Activated CD8-positive, alpha-beta T cell treated with anti-CD3 and anti-CD28 coated beads for 36 hours (primary cell): ENCODE measurements around the gene IFNAR2. TPM values are rescaled to one million over a fixed set of nuclear protein-coding genes. Genes with fewer than 3 reads are reported as not detected.
"Not testable (repeated sequence)": the region's sequence is repeated elsewhere in the genome, so short reads cannot be mapped to it uniquely, and the experiment has no call there.

Experiments used
- ATAC-seq: fragments of 200-7000 bp; cut with Tn5 transposase; one replicate; pipeline ENCODE4 v1.10.0; 2021; ENCODE audit warnings: mild to moderate bottlenecking, moderate library complexity
- CTCF ChIA-PET: fragments of 350-600 bp; sonication (Branson Sonifier 250); formaldehyde crosslinking; loops from one replicate; lab custom pipeline; 2021; ENCODE audit warnings: antibody characterized with exemption; lab: Charles Lee
- POLR2A ChIA-PET: fragments of 350-600 bp; sonication (Branson Sonifier 250); formaldehyde crosslinking; loops from one replicate; lab custom pipeline; 2021; ENCODE audit warnings: antibody characterized with exemption; lab: Charles Lee
- DNase-seq: peaks from one replicate; pipeline ENCODE4 v3.0.0-alpha.2; 2020
- H3K27ac Mint-ChIP-seq: one replicate; pipeline ENCODE4 v1.8.0; 2021; ENCODE audit warnings: mild to moderate bottlenecking, mixed read lengths
- H3K27me3 Mint-ChIP-seq: one replicate; pipeline ENCODE4 v1.8.0; 2021; ENCODE audit warnings: mixed read lengths
- H3K36me3 Mint-ChIP-seq: one replicate; pipeline ENCODE4 v1.8.0; 2021; ENCODE audit warnings: low read depth, mixed read lengths
- H3K4me1 Mint-ChIP-seq: one replicate; pipeline ENCODE4 v1.8.0; 2021; ENCODE audit warnings: low read depth, mixed read lengths
- H3K4me3 Mint-ChIP-seq: one replicate; pipeline ENCODE4 v1.8.0; 2021; ENCODE audit warnings: mild to moderate bottlenecking, moderate library complexity, mixed read lengths
- H3K9me3 Mint-ChIP-seq: one replicate; pipeline ENCODE4 v1.8.0; 2021; ENCODE audit warnings: mixed read lengths
- intact Hi-C: fragments of 100-400 bp; cut with micrococcal nuclease; formaldehyde crosslinking; loops from one replicate; pipeline ENCODE4 v1.10.0; 2022
- total RNA-seq, 2 experiments: library from RNA; stranded (reverse); gene quantifications; one replicate each; pipeline ENCODE4 v1.2.3, GENCODE V29; 2021
- TF ChIP-seq, protein P1 (sequence below): fragments of 200-600 bp; IDR thresholded peaks from one replicate; pipeline ENCODE4 v1.8.0; 2022; ENCODE audit warnings: antibody characterized with exemption, mild to moderate bottlenecking

Gene IFNAR2
- total RNA-seq, 2 experiments from 2014 or later = 34.3 to 38.6 TPM

DNA sequence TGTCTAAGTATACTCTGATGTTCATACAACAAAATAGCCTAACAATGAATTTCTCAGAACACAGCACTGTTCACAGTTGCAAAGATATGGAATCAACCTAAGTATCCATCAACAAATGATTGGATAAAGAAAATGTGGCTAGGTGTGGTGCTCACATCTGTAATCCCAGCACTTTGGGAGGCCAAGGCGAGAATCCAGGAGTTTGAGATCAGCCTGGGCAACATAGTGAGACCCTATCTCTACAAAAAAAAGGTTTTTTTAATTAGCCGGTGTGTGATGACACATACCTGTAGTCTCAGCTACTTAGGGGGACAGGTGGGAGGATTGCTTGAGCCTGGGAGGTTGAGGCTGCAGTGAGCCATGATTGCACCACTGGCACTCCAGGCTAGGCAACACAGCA is 10.7 kb downstream of the IFNAR2 start:
- H3K27ac Mint-ChIP-seq = no peak overlapping the region
- intact Hi-C loops = no loop called here

DNA sequence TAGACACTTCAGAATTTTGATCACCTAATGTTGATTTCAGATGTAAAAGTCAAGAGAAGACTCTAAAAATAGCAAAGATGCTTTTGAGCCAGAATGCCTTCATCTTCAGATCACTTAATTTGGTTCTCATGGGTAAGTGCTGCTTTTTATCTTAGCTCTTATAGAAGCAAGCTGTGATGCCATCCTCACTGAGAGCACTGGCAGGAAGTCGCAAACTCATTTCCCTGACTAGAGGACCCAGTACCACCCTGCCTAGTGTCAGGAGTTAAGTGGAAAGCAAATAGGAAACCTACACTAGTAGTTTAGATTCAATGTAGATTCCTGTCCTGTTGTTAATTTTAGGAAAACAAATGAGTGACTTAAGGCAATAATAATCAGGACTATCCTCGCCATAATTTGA is 12.1 kb downstream of the IFNAR2 start:
- DNase-seq (no peak), ATAC-seq (no peak)
- H3K27ac Mint-ChIP-seq = peak overlapping the region; percentile 66
- no peaks in the 10 kb centered on the region for H3K27me3 Mint-ChIP-seq
- POLR2A ChIA-PET = interaction anchor here (1.0 to 1.4 kb wide), 2 partner anchors 7 to 15 kb away, joined by 3 read pairs; no protein-coding TSS in a partner anchor
- intact Hi-C loops = no loop called here
- H3K4me1 Mint-ChIP-seq = peaks cover 86% of the 10 kb centered on the region
- no peak overlapping the region for H3K4me3 Mint-ChIP-seq
- TF ChIP-seq, protein P1, sequence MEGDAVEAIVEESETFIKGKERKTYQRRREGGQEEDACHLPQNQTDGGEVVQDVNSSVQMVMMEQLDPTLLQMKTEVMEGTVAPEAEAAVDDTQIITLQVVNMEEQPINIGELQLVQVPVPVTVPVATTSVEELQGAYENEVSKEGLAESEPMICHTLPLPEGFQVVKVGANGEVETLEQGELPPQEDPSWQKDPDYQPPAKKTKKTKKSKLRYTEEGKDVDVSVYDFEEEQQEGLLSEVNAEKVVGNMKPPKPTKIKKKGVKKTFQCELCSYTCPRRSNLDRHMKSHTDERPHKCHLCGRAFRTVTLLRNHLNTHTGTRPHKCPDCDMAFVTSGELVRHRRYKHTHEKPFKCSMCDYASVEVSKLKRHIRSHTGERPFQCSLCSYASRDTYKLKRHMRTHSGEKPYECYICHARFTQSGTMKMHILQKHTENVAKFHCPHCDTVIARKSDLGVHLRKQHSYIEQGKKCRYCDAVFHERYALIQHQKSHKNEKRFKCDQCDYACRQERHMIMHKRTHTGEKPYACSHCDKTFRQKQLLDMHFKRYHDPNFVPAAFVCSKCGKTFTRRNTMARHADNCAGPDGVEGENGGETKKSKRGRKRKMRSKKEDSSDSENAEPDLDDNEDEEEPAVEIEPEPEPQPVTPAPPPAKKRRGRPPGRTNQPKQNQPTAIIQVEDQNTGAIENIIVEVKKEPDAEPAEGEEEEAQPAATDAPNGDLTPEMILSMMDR = no peak
- CTCF ChIA-PET = interaction anchor here (1.5 kb wide), 1 partner anchor 119 kb away, joined by 6 read pairs; no protein-coding TSS in a partner anchor
- H3K36me3 Mint-ChIP-seq = peaks cover 52% of the 10 kb centered on the region
- no peaks in the 10 kb centered on the region for H3K9me3 Mint-ChIP-seq

More for the DNA sequence above, 10.7 kb downstream of the IFNAR2 start:
- ATAC-seq = no peak
- no peaks in the 10 kb centered on the region for H3K9me3 Mint-ChIP-seq
- H3K4me1 Mint-ChIP-seq = peaks cover 82% of the 10 kb centered on the region
- DNase-seq = no peak
- H3K36me3 Mint-ChIP-seq = peaks cover 43% of the 10 kb centered on the region
- H3K4me3 Mint-ChIP-seq = no peak overlapping the region
- no peaks in the 10 kb centered on the region for H3K27me3 Mint-ChIP-seq
- POLR2A ChIA-PET = interaction anchor here (1.3 kb wide), 1 partner anchor 14 kb away, joined by 3 read pairs; no protein-coding TSS in a partner anchor
- CTCF ChIA-PET = interaction anchor here (0.6 to 1.5 kb wide), 2 partner anchors 43 to 121 kb away, joined by 4 to 6 read pairs; no protein-coding TSS in a partner anchor
- TF ChIP-seq, protein P1 = no peak

DNA sequence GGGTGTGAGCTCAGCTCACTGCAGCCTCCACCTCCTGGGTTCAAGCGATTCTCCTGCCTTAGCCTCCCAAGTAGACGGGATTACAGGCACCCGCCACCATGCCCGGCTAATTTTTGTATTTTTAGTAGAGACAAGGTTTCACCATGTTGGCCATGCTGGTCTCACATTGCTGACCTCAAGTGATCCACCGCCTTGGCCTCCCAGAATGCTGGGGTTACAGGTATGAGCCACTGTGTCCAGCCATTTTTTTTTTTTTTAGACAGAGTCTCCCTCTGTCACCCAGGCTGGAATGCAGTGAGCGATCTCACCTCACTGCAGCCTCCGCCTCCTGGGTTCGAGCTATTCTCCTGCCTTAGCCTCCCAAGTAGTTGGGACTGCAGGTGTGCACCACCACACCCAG is 13.1 kb downstream of the IFNAR2 start:
- POLR2A ChIA-PET, intact Hi-C loops, H3K27me3 Mint-ChIP-seq, H3K9me3 Mint-ChIP-seq, DNase-seq, CTCF ChIA-PET, ATAC-seq, H3K4me3 Mint-ChIP-seq: not testable (repeated sequence)
- H3K4me1 Mint-ChIP-seq = peaks cover 86% of the 10 kb centered on the region
- H3K36me3 Mint-ChIP-seq = peaks cover 57% of the 10 kb centered on the region
- H3K27ac Mint-ChIP-seq = peak overlapping the region; percentile 97

DNA sequence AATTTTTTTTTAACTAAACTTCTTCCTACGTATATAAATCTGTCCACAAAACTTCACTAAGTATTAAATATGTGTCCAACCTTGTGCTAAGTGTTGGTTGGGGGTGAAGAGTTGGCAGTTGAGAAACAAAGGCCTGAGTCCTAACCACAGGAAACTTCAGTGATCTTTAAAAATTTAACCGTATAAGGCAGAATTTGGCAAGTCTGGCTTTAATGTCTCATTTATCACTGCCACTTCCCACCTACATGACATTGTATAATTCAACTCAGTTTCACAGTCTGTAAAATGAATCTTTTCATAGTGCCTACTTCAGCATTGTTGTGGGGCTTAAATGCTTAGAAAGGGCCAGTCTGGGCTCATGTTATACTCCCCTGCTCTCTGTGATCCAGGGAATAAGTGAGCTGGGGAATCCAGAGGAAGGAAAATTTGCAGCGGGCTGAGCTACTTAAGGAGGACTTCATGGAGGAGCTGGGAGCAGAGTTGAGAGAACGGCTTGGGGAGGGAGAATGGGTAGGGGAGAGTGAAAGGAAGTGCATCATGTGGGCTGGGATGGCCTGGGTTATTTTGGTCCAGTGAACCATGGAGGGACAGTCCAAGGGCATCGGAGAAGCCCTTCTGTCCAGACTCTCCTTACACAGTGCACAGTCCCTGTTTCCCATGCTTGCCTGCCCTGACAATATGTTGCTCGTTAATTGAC is 14.5 kb downstream of the IFNAR2 start:
- POLR2A ChIA-PET = interaction anchor here (1.3 to 1.9 kb wide), 2 partner anchors 11 to 19 kb away, joined by 4 to 6 read pairs; no protein-coding TSS in a partner anchor
- DNase-seq (peak; percentile 23), ATAC-seq (peak; percentile 73)
- H3K9me3 Mint-ChIP-seq = no peaks in the 10 kb centered on the region
- peak overlapping the region; percentile 41 for H3K4me3 Mint-ChIP-seq
- H3K27ac Mint-ChIP-seq = peak overlapping the region; percentile 97
- TF ChIP-seq, protein P1 = no peak
- peaks cover 84% of the 10 kb centered on the region for H3K4me1 Mint-ChIP-seq
- CTCF ChIA-PET = interaction anchor here (1.3 kb wide), 1 partner anchor 10 kb away, joined by 4 read pairs; no protein-coding TSS in a partner anchor
- H3K27me3 Mint-ChIP-seq = no peaks in the 10 kb centered on the region
- intact Hi-C loops = no loop called here
- H3K36me3 Mint-ChIP-seq = peaks cover 65% of the 10 kb centered on the region

DNA sequence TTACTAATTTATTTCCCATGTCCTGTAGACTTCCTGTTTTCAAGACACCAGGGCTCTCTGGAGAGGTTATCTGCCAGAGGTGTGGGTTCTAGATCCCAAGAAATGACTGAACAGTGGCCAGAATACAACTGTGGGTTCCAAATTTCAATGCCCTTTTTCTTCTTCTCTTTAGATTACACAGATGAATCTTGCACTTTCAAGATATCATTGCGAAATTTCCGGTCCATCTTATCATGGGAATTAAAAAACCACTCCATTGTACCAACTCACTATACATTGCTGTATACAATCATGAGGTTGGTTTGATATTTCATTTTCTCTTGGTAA is 15.0 kb downstream of the IFNAR2 start:
- ATAC-seq (peak; percentile 15), DNase-seq (no peak)
- H3K27ac Mint-ChIP-seq = peak overlapping the region; percentile 97
- peaks cover 86% of the 10 kb centered on the region for H3K4me1 Mint-ChIP-seq
- TF ChIP-seq, protein P1 = no peak
- peak overlapping the region; percentile 41 for H3K4me3 Mint-ChIP-seq
- no peaks in the 10 kb centered on the region for H3K9me3 Mint-ChIP-seq
- intact Hi-C loops = no loop called here
- CTCF ChIA-PET = interaction anchor here (1.3 to 1.6 kb wide), 2 partner anchors 11 to 117 kb away, joined by 4 to 5 read pairs; no protein-coding TSS in a partner anchor
- POLR2A ChIA-PET = interaction anchor here (1.3 to 1.9 kb wide), 2 partner anchors 11 to 18 kb away, joined by 4 to 6 read pairs; no protein-coding TSS in a partner anchor
- peaks cover 70% of the 10 kb centered on the region for H3K36me3 Mint-ChIP-seq
- no peaks in the 10 kb centered on the region for H3K27me3 Mint-ChIP-seq
